GM12865 (cell line): ENCODE results near the gene PRB2.
"Not testable (repeated sequence)": the region's sequence is repeated elsewhere in the genome, so short reads cannot be mapped to it uniquely, and the experiment has no call there.

ENCODE experiments used
- DNase-seq: peaks from one replicate; pipeline ENCODE4 v3.0.0; 2010; ENCODE audit warnings: low read depth
- H3K4me3 ChIP-seq: 2 replicates; pipeline ENCODE4 v1.5.1; 2011; ENCODE audit warnings: mild to moderate bottlenecking, low read depth, low read length, control low read depth
- TF ChIP-seq, protein P1 (sequence below): IDR thresholded peaks from 2 replicates; pipeline ENCODE4 v1.5.1; 2011; ENCODE audit warnings: low read length, control low read depth, low read depth, inconsistent platforms; ENCODE audit not compliant: insufficient read depth; ENCODE audit errors: missing control alignments

Gene PRB2

DNA sequence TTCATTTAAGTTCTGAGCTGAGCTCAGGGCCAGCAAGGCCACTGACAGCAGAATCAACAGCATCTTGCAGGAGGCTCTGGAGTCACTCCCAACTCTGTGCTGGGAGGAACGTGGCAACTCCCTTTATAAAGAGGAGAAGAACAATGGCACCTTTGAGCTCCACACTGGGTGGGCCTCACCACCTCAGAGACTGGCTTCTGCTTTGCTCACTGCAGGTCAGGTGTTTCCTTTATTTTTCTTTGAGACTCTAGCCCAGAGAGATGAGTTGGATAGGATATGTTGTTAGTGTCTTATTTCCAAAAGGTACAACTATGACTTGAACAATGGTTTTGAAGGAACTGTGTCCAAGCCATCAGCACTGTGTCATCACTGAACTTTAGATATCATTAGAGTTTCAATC, at the start of gene PRB2:
Gene PRB2 (minus strand): TSS at position 101 of the 400 bp plus-strand sequence. CDS start 38 bp downstream, at position 63.
- H3K4me3 ChIP-seq, DNase-seq: not testable (repeated sequence)

DNA sequence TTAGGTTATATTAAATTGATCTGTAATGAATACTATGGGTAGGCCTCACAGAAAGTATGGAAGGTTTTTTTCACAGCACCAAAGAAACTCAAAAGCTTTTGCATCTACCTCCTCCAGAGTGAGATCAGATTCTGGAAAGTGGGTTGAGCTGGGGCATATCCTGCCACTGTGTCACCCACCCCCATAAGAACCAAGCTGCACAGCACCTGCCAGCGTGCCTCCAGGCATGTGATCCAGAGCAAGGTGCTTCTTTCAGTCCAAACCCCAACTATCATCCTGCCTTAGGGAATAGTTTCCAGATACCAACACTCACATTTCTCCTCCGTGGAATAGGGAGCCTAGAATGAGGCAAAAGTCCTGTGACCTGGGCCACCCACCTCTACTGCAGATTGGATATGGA, 42.6 kb upstream of the PRB2 start:
- TF ChIP-seq, protein P1, sequence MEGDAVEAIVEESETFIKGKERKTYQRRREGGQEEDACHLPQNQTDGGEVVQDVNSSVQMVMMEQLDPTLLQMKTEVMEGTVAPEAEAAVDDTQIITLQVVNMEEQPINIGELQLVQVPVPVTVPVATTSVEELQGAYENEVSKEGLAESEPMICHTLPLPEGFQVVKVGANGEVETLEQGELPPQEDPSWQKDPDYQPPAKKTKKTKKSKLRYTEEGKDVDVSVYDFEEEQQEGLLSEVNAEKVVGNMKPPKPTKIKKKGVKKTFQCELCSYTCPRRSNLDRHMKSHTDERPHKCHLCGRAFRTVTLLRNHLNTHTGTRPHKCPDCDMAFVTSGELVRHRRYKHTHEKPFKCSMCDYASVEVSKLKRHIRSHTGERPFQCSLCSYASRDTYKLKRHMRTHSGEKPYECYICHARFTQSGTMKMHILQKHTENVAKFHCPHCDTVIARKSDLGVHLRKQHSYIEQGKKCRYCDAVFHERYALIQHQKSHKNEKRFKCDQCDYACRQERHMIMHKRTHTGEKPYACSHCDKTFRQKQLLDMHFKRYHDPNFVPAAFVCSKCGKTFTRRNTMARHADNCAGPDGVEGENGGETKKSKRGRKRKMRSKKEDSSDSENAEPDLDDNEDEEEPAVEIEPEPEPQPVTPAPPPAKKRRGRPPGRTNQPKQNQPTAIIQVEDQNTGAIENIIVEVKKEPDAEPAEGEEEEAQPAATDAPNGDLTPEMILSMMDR, result no peak
- DNase-seq, result no peak
- no peak overlapping the region for H3K4me3 ChIP-seq

DNA sequence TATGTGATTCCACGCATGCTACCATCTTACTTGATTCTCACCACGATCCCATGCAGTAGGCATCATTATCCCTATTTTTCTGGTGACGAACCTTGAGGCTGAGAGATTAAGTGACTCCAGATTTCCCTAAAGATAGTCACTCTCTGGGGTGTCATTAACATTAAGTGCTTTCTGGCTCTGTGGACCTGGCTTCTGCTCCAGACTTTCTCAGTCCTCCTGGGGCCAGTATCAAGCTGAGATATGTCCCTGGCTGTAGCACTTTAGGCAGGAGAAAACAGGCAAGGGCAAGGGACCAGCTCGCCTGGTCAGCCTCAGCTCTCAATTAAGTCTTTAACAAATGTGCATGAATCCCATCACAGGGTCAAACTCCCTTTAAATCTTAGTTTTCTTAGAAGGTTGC, 38.3 kb upstream of the PRB2 start:
- no peak overlapping the region for H3K4me3 ChIP-seq
- TF ChIP-seq, protein P1, result no peak
- DNase-seq, result no peak

DNA sequence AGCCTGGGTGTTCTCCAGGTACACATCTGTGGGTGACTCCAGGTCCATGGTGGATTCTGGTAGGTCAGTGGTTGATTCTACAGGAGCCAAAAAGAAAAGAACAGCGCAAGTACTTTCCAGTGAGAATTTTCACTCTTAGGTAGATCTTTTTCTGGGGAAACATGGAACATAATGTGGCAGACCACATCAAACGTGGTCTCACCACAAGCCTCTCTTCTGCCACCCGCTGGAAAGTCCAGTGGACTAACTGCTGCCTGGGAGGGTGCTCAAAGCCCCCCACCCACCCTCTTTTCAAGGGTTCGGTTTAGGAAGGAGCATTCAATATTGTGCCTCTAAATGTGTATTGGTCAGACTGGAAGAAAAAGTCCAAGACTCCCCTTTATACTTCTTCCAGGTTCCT, 36.1 kb upstream of the PRB2 start:
- DNase-seq, result no peak

DNA sequence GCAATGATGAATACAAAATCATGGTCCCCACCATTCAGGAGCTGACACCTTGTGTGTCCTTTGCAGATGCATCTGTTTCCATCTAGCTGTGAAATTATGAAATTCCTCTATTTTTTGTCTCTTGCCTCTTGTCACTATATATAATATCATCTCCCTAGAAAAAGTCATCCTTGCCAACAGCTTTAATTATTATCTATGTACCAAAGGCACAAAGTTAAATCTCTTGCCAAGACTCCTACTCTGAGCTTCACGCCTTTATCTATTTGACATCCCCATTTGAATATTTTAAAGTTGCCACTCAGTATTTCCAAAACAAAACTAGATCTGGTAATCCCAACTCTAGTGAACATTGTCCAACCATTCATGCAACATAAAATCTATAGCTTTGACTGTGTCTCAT, 32.0 kb upstream of the PRB2 start:
- TF ChIP-seq, protein P1, result no peak
- DNase-seq, result no peak
- H3K4me3 ChIP-seq, result no peak overlapping the region

More for the DNA sequence above, 36.1 kb upstream of the PRB2 start:
- TF ChIP-seq, protein P1, result no peak
- no peak overlapping the region for H3K4me3 ChIP-seq

DNA sequence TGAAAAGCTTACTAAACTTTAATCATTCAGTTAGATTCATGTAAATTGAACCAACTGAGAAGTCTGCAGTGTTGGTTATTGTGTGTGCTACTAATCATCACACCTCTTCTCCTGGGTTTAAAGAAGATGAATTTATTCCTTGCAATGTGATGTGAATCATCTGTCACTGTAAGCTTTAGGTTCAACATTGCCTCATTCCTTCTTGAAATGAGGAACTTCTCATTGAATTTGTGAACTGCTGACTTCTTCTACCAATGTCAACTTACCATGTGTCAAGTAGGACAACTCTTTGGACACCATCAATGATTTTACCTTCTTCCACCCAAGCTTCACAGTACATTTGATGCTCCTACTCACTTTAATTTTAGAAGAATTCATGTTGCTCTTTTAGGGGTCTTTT, 17.4 kb upstream of the PRB2 start:
- TF ChIP-seq, protein P1, result no peak
- no peak for DNase-seq
- no peak overlapping the region for H3K4me3 ChIP-seq

DNA sequence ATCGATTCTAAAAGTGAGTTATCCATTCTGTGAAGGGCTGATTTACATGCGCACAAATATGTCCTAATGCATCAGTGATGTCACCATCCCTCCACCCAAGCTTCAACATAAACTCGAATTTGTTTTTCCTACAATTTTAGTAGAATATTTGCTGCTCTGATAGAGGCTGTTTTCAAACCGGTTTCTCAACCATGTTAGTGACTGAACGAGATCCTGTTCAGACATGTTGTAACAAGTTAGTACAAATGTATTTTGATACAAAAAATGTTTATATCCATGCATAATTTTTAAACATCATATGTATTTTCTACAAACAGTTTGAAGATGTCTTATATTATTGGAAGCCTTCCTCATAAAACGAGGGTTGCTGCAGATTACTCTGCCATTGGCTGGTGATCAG, 12.7 kb upstream of the PRB2 start:
- TF ChIP-seq, protein P1, result no peak
- no peak for DNase-seq

More for the DNA sequence above, 12.7 kb upstream of the PRB2 start:
- H3K4me3 ChIP-seq, result no peak overlapping the region
